Activated CD4-positive, CD25-positive, alpha-beta regulatory T cell treated with anti-CD3 and anti-CD28 coated beads, Interleukin-2, amount 50 U/mL, for 24 hours (primary cell): Measurements from ENCODE around the gene PNKD.
A peak's percentile ranks its signal among the peaks of the same experiment; 100 is the strongest.

Experiments
- ATAC-seq, 2 donors: fragments of 150-1000 bp; cut with Tn5 transposase; one replicate each; pipeline ENCODE4 v1.10.0; 2021; ENCODE audit warnings: mild to moderate bottlenecking in 1 of 2, moderate library complexity in 1 of 2

The PNKD gene, protein sequence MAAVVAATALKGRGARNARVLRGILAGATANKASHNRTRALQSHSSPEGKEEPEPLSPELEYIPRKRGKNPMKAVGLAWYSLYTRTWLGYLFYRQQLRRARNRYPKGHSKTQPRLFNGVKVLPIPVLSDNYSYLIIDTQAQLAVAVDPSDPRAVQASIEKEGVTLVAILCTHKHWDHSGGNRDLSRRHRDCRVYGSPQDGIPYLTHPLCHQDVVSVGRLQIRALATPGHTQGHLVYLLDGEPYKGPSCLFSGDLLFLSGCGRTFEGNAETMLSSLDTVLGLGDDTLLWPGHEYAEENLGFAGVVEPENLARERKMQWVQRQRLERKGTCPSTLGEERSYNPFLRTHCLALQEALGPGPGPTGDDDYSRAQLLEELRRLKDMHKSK

GRCh38 chr2:218269900-218270720 is at the start of gene PNKD, which contains the start of gene AAMP:
TSS of gene PNKD (plus strand) at chr2:218270519. CDS start at chr2:218270536, 17 bp downstream.
TSS of gene AAMP (minus strand) at chr2:218270137. CDS start at chr2:218270086, 51 bp downstream.
- peak; percentile 94 to 95 for ATAC-seq

GRCh38 chr2:218221000-218221399 is 49.3 kb upstream of the PNKD start:
- no peak for ATAC-seq

DNA sequence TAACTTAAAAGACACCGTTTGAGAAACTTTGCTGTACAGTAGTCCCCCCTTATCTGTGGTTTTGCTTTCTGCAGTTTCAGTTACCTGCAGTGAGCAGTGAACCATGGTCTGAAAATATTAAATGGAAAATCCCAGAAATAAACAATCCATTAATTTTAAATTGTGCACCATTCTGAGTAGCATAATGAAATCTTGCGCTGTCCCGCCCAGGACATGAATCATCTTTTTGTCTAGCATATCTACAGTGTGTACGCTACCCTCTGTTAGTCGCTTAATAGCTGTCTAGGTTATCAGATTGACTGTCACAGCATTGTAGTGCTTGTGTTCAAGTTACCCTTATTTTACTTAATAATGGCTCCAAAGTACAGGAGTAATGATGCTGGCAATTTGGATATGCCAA is 47.3 kb upstream of the PNKD start:
- ATAC-seq = peak; percentile 72 to 74

- no peak for ATAC-seq
These were observed 46.1 kb upstream of the PNKD start for GRCh38 chr2:218224186-218224585.

DNA sequence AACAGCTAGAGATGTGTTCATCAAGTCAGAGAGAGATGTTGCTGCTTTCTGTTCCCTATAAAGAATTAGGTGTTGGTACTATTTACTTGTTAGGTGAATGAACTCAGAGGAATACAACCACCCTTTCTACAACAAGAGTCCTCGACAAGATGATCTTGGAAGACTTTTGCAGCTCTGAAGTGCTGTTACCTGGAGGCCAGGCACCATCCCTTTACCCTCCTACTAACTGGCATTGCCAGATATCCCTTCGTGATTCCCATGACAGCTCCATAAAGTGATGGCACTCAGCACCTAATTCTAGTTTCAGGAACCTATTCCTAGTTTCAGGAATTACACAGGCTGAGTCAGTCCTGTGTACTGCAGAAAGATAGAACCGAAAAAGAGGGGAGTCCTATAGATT is 43.4 kb upstream of the PNKD start:
- no peak for ATAC-seq

- no peak for ATAC-seq
These were observed 41.8 kb upstream of the PNKD start for GRCh38 chr2:218228366-218229090.

DNA sequence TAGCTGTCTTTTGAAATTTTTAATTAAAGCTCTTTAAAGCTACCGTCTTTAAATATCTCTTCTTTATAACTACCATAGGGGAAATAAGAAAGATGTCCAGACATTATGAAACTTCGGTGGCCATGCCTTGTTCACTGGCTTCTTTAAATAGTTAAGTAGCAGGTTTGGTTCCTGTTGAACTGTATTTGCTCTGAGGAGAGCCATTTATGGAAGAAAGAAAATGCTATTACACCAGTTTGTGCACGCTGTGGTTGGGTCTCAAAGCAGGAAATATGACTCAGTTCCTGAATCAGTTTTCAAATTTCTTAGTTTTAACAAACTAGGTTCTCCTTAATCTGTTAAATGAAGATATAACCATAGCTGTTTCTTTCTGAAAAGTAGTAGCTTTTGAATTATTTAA is 41.1 kb upstream of the PNKD start:
- ATAC-seq = peak; percentile 85 to 90

GRCh38 chr2:218229851-218230250 is 40.5 kb upstream of the PNKD start:
- ATAC-seq = peak; percentile 8 to 42

GRCh38 chr2:218230882-218231281 is 39.4 kb upstream of the PNKD start:
- peak; percentile 55 to 66 for ATAC-seq

DNA sequence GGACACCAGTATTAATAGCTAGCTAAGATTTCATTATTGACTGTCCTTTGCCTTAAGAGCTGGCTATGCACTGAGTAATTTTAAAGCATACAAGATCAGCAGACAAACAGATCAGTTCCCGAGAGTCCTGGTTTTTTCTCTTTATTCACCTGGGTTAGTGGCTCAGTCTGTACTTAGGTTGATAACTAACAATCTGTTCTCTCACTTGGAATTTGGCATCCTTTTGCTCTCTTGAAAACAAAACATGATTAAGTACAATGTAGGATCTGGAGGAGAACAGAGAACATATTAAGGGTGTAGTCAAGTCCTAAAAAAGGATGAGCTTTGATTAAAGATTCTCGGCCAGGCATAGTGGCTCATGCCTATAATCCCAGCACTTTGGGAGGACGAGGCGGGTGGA is 36.8 kb upstream of the PNKD start:
- no peak for ATAC-seq

DNA sequence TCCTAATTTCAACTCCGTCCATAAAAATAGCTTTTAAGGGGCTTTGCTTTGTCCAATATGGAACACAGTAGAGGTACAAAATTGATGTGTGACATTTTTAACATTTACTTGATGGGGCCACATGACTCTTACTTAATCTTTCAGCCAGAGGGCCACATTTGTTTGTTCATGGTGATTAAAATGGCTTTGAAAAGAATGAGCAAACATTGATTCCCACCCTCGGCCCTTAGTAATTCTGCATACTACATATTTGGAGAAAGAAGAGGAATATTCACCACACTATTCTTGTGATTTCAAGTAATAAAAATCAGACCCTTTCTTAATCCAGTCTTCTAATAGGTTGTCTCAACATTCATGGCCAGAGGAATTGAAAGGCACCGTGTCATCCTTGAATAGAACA is 35.8 kb upstream of the PNKD start:
- no peak for ATAC-seq

DNA sequence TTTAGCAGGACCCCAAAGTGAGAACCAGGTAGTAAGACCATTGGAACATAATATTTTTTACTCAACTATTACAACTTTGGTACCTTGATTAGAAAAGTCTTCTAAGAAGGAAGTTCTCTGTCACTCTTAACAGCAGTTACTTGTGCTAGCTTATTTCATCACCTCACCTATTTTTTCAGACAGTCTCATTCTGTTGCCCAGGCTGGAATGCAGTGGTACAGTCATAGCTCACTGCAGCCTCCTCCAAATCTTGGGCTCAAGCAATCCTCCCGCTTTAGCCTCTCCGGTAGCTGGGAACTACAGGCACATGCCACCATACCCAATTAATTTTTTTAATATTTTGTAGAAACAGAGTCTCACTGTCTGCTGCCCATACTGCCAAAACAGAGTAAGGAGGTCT is 35.3 kb upstream of the PNKD start:
- ATAC-seq = no peak

GRCh38 chr2:218236829-218237228 is 33.5 kb upstream of the PNKD start:
- no peak for ATAC-seq

DNA sequence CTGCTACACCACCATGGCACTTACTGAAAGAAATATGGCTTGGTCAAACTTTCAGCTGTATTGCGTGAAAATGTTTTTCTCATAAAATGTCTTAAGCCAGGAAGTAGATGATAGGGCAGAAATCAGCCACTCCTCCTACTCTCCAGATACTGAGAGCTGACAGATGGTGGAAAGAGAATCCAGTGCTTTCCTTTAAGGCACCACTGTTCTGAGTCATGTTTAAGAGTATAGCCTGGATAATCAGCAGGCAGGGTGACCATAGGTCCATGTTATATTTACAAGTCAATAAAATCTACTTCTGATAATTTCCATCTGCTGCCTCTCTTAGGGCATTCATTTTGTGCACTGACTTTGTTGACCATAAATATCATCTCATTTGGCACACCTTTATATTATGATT is 31.4 kb upstream of the PNKD start:
- no peak for ATAC-seq

- ATAC-seq = no peak
These were observed 26.1 kb upstream of the PNKD start for GRCh38 chr2:218244204-218244603.

- ATAC-seq = no peak
These were observed 25.7 kb upstream of the PNKD start for GRCh38 chr2:218244665-218245064.

DNA sequence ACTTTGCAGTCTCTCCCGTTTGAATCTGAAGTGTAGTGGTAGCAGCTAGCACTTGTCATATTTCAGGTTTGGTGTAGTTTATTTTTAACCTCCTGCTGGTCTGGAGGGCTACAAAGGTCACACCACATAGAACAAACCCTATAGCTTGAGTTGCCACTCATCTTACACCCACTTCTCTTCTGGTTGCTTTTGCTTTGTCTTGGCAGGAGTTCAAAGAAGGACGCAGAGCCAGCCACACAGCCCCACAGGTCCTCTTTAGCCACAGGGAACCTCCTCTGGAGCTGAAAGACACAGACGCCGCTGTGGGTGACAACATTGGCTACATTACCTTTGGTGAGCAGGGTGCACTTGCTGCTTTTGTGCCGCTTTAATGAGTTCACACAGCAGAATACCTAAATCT is 25.1 kb upstream of the PNKD start:
- ATAC-seq = no peak

DNA sequence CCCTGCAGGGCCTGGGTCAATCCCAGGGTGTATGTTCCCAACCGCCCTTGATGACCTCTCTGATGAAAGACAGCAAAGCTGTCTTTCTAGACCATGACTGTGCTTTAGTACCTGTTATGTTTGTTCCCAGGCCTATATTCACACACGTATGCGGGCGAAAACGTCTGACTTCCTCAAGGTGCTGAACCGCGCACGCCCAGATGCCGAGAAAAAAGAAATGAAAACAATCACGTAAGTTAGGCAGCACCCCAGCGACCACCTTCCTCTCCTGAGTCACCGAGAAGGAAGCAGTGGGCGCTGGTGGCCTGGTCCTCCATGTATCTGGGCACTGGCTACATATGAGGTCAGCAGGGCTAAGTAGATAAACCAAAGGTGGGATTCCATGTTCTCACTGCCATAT is 20.6 kb upstream of the PNKD start:
- ATAC-seq = no peak

GRCh38 chr2:218252509-218253231 is 17.6 kb upstream of the PNKD start:
- no peak for ATAC-seq

GRCh38 chr2:218253232-218253625 is 17.1 kb upstream of the PNKD start:
- ATAC-seq = no peak

DNA sequence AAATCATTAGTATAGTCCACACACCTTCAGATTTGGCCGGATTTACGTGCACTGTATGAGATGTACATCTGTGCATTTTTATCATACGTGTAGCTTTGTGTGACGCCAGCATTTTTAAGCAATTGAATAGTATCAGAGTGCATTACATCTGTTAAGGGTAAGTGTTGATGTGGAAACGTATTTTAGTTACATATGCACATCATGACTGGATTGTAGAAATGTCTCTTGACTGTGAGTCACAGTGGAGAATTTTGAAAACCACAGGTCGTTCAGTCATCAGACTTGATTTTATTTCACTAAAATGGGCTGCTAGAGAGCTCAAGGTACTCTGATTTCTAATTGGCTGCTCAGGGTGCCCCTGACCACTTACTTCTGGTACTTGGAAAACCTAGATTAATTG is 14.9 kb upstream of the PNKD start:
- peak; percentile 47 to 76 for ATAC-seq

DNA sequence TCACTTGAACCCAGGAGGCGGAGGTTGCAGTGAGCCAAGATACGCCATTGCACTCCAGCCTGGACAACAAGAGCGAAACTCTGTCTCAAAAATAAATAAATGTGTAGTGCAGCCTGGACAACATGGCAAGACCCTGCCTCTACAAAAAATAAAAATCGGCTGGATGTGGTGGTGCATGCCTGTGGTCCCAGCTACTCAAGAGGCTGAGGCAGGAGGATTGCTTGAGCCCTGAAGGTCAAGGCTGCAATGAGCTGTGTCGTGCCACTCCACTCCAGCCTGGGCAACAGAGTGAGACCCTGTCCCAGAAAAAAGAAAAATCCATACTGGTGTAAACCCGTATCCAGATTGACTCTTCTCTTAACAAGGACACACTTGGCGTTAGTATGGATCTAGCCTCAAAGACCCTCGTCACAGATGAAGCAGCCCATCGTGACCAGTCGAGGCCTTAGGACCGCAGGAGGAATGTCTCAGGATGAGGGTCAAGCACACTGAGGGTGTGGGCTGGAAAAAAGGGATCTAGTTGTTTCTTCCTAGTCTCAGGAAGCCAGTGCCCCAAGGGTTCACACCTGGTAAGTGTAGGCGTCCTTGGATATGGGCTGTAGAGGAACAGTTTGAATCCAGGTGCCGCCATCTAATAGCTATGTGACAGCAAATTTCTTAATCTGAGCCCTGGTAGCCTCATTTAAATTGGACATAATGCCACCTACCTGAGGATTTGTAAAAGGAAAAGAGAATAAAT is 13.5 kb upstream of the PNKD start:
- no peak for ATAC-seq
